Measurements from ENCODE around the gene NTSR2. TPM values are rescaled to one million over a fixed set of nuclear protein-coding genes. Genes with fewer than 3 reads are reported as not detected.

NTSR2 gene
- total RNA-seq, 2 donors from 2014 or later = not detected

DNA sequence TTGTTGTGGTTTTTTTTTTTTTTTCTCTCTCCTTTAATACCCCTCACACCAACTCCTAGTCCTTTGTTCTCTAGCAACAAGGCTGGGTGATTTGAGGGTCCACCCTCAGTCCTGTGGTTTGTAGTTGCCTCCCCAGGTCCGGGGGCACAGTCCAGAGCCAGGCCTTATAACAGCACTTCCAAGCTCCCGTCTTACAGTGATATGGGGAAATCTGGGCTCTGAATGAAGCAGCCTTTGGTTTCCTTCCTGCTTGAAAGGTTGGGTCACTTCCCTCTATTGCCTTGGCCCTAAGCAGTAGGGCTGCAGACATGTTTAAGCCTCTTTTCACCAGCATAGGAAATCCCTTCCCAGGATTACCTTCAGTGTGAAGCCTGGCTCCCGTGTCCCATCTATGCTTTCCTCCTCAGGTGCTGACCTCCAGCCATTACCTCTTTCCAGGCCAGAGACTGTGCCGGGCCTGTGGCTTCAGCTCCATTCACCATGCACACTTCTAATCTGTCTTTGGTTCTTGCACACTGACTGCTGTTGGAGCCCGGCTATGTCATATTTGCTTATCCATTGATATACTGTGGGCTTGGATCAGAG, 21.2 kb upstream of the NTSR2 start:
- DNase-seq (ENCODE audit: low spot score) = no peak
- TF ChIP-seq, protein P1, sequence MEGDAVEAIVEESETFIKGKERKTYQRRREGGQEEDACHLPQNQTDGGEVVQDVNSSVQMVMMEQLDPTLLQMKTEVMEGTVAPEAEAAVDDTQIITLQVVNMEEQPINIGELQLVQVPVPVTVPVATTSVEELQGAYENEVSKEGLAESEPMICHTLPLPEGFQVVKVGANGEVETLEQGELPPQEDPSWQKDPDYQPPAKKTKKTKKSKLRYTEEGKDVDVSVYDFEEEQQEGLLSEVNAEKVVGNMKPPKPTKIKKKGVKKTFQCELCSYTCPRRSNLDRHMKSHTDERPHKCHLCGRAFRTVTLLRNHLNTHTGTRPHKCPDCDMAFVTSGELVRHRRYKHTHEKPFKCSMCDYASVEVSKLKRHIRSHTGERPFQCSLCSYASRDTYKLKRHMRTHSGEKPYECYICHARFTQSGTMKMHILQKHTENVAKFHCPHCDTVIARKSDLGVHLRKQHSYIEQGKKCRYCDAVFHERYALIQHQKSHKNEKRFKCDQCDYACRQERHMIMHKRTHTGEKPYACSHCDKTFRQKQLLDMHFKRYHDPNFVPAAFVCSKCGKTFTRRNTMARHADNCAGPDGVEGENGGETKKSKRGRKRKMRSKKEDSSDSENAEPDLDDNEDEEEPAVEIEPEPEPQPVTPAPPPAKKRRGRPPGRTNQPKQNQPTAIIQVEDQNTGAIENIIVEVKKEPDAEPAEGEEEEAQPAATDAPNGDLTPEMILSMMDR (IDR thresholded peaks at IDR 0.05) = no peak
- no peaks in the 10 kb centered on the region for H3K36me3 ChIP-seq
- no peak overlapping the region for H3K27ac ChIP-seq
- peaks cover 0 to 23% of the 10 kb centered on the region in 2 donors for H3K4me1 ChIP-seq
- H3K4me3 ChIP-seq = no peak overlapping the region
- no peaks in the 10 kb centered on the region for H3K9me3 ChIP-seq
- H3K27me3 ChIP-seq = no peaks in the 10 kb centered on the region

DNA sequence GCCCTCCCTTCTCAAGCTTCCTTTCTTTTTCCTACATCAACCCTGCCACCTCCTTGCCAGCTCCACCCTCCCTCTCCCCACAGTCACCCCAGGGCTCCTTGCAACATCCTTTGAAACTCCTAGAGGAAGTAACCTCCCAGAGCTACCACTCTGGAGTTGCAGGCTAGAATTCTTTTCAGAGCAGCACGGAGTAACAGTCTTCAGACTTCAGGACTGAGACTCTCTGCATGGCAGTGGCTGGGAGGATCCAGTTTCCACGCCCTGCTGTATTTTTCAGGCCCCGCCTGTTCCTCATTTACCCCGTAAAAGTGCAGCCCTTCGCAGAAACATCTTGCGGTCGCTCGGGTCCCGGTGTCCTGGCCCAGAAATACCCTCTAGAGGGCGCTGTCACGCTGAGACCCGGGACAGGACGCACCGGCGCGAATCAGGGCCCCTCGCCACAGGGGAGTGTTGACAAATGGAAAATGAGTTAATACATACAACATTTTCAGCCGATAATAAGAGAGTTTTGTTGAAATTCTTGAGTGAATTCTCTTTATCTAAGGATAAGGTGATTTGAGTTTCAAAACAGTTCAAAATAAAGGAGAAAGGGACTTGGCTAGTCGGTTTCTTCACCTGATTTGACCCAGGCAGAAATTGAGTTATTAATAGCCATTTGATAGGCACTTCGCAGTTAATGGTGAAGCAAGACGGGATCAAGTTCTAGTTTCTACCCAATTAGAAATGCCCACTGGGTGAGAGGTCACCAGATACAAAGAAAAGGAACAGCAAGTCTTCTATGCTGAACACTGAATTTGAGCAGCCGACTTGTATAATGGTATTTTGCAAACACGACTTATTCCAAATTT, 18.5 kb upstream of the NTSR2 start:
- Histone ChIP-seq H3K4me3 (peak overlapping the region in 1 of 2 donors; percentile 30), H3K36me3 (no peaks in the 10 kb centered on the region)

DNA sequence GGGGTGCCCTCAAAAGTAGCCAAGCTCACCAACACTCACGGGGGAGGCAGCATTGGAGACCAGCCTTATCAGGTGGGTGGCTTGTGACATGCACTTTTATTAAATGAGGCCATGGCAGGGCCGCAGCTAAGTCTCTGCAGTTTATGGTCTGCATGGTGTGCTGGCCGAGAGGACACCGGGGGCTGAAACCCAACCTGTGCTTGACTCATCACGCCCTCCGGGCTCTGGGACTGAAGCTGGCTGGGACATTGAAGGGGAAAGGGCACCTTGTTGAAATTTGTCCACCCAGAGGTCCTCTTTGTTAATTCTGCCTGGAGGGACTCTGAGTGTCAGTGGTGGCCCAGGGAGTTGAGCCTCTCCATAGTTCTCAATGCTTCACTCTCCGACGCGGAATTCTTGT, 17.7 kb upstream of the NTSR2 start:
- TF ChIP-seq, protein P1 (IDR thresholded peaks at IDR 0.05) = no peak
- Histone ChIP-seq H3K4me1 (peaks cover 0 to 19% of the 10 kb centered on the region in 2 donors), H3K27me3 (no peaks in the 10 kb centered on the region), H3K4me3 (peak overlapping the region in 1 of 2 donors; percentile 30), H3K9me3 (no peaks in the 10 kb centered on the region), H3K27ac (peak overlapping the region; percentile 62 to 75), H3K36me3 (no peaks in the 10 kb centered on the region)
- no peak for DNase-seq (ENCODE audit: low spot score)

More for the DNA sequence above, 18.5 kb upstream of the NTSR2 start:
- Histone ChIP-seq H3K27ac (peak overlapping the region; percentile 62 to 75), H3K27me3 (no peaks in the 10 kb centered on the region), H3K9me3 (no peaks in the 10 kb centered on the region), H3K4me1 (peaks cover 0 to 23% of the 10 kb centered on the region in 2 donors)
- TF ChIP-seq, protein P1 (IDR thresholded peaks at IDR 0.05) = peak; percentile 89
- DNase-seq (ENCODE audit: low spot score) = peak; percentile 79

DNA sequence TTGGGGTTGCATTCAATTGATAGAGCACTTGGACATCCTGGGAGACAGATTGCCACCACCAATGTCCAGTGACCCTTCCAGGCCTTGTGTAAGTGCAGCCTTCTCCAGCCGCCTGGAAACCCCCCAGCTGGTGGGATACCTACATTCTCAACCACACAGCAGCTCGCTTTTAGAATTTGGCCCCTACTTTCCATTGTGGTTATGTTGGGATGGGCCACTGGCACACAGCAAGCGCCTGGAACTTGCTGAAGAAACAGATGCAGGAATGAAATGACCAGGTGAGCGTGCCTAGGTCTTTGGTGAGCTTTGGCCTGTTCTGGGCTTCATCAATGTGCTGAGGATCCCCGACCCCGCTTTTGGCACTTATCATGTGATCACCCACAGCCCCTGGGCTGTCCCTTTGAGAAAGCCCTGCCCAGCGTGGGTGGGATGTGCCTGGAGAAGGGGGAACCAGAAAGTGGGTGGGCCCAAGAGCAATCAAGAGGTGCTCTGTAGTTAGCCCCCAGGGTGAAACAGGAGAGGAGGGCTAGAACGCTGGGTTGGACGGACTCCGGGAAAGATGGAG, 16.0 kb upstream of the NTSR2 start:
- no peak overlapping the region for H3K4me3 ChIP-seq
- no peak overlapping the region for H3K27ac ChIP-seq
- DNase-seq (ENCODE audit: low spot score) = no peak
- peaks cover 0 to 19% of the 10 kb centered on the region in 2 donors for H3K4me1 ChIP-seq
- H3K27me3 ChIP-seq = no peaks in the 10 kb centered on the region
- no peaks in the 10 kb centered on the region for H3K36me3 ChIP-seq
- TF ChIP-seq, protein P1 (IDR thresholded peaks at IDR 0.05) = no peak
- no peaks in the 10 kb centered on the region for H3K9me3 ChIP-seq

DNA sequence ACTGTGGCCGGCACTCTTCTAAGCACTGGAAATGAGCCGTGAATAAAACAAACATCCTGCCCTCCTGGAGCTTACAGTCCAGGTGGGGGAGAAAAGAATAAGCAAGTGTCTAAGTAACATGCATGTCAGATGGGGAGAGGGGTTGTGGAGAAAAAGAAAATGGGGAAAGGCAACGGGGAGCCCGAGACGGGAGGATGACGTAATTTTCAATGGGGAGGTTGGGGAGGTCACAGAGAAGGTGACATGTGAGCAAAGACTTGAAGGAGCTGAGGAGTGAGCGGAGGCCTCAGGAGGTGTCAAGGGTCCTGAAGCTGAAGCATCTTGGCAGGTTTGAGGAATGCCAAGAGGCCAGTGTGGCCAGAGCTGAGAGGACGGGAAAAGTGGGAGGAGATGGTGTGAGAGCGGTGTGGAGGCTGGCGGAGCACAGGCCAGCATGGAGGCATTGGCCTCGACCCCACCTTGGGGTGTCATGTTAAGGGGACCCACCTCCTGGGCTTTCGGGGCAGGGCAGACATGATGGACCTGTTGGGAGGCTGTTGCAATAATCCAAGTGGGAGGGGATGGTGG, 15.0 kb upstream of the NTSR2 start:
- TF ChIP-seq, protein P1 (IDR thresholded peaks at IDR 0.05) = no peak
- DNase-seq (ENCODE audit: low spot score) = no peak
- no peak overlapping the region for H3K27ac ChIP-seq
- H3K27me3 ChIP-seq = no peaks in the 10 kb centered on the region
- H3K4me3 ChIP-seq = no peak overlapping the region
- peaks cover 0 to 19% of the 10 kb centered on the region in 2 donors for H3K4me1 ChIP-seq
- no peaks in the 10 kb centered on the region for H3K36me3 ChIP-seq
- no peaks in the 10 kb centered on the region for H3K9me3 ChIP-seq
